ENCODE measurements around the gene FBLN1.
"Not testable (repeated sequence)": the region's sequence is repeated elsewhere in the genome, so short reads cannot be mapped to it uniquely, and the experiment has no call there.

FBLN1 gene

GRCh38 chr22:45491841-45492240 is 10.8 kb upstream of the FBLN1 start:
- TF ChIP-seq CTCF (IDR thresholded peaks at IDR 0.05; ENCODE audit: extremely low read depth, insufficient read depth, missing control alignments): no peak
- in situ Hi-C loops (cut with MboI; ENCODE audit: low pct_unique_long_range_greater_than_20kb, low sequenced_read_pairs, unreplicated experiment): no loop called here
- no peak for DNase-seq (ENCODE audit: low spot score)

GRCh38 chr22:45493286-45493771 is 9.4 kb upstream of the FBLN1 start:
- DNase-seq (ENCODE audit: low spot score): no peak
- in situ Hi-C loops (cut with MboI; ENCODE audit: low pct_unique_long_range_greater_than_20kb, low sequenced_read_pairs, unreplicated experiment): no loop called here
- no peak for TF ChIP-seq CTCF (IDR thresholded peaks at IDR 0.05; ENCODE audit: extremely low read depth, insufficient read depth, missing control alignments)

GRCh38 chr22:45494306-45494705 is 8.4 kb upstream of the FBLN1 start:
- DNase-seq (ENCODE audit: low spot score); in situ Hi-C loops (cut with MboI; ENCODE audit: low pct_unique_long_range_greater_than_20kb, low sequenced_read_pairs, unreplicated experiment): not testable (repeated sequence)

GRCh38 chr22:45495616-45496015 is 7.1 kb upstream of the FBLN1 start:
- in situ Hi-C loops (cut with MboI; ENCODE audit: low pct_unique_long_range_greater_than_20kb, low sequenced_read_pairs, unreplicated experiment): not testable (repeated sequence)

GRCh38 chr22:45496451-45496941 is 6.2 kb upstream of the FBLN1 start:
- in situ Hi-C loops (cut with MboI; ENCODE audit: low pct_unique_long_range_greater_than_20kb, low sequenced_read_pairs, unreplicated experiment): no loop called here
- TF ChIP-seq CTCF (IDR thresholded peaks at IDR 0.05; ENCODE audit: extremely low read depth, insufficient read depth, missing control alignments): no peak
- no peak for DNase-seq (ENCODE audit: low spot score)

More at GRCh38 chr22:45495616-45496015, 7.1 kb upstream of the FBLN1 start:
- not testable (repeated sequence) for DNase-seq (ENCODE audit: low spot score)

GRCh38 chr22:45497351-45498145 is 5.1 kb upstream of the FBLN1 start:
- in situ Hi-C loops (cut with MboI; ENCODE audit: low pct_unique_long_range_greater_than_20kb, low sequenced_read_pairs, unreplicated experiment): no loop called here
- no peak for TF ChIP-seq CTCF (IDR thresholded peaks at IDR 0.05; ENCODE audit: extremely low read depth, insufficient read depth, missing control alignments)
- DNase-seq (ENCODE audit: low spot score): no peak

GRCh38 chr22:45499746-45500145 is 2.9 kb upstream of the FBLN1 start:
- DNase-seq (ENCODE audit: low spot score): no peak
- no peak for TF ChIP-seq CTCF (IDR thresholded peaks at IDR 0.05; ENCODE audit: extremely low read depth, insufficient read depth, missing control alignments)
- in situ Hi-C loops (cut with MboI; ENCODE audit: low pct_unique_long_range_greater_than_20kb, low sequenced_read_pairs, unreplicated experiment): no loop called here
